Tibial nerve (tissue), 4 donors: ENCODE data around the gene FAP. TPM values are rescaled to one million over a fixed set of nuclear protein-coding genes. Genes with fewer than 3 reads are reported as not detected.

ENCODE experiments used
- DNase-seq, 2 donors: peaks; one replicate each; pipeline ENCODE4 v3.0.0-alpha.2; 2019; ENCODE audit warnings: low spot score in 2 of 2
- H3K27ac ChIP-seq, 4 donors: fragments of 200-600 bp; sonication (generic) in 3 of 4; one replicate each; pipeline ENCODE4 v1.5.1; 2017 to 2019; ENCODE audit warnings: mild to moderate bottlenecking in 1 of 4
- H3K27me3 ChIP-seq, 2 donors: fragments of 200-600 bp; sonication (generic) in 1 of 2; one replicate each; pipeline versions ENCODE4 v1.5.1 to v1.6.0; 2017 to 2019
- H3K36me3 ChIP-seq, 3 donors: fragments of 200-600 bp; sonication (generic); one replicate each; pipeline ENCODE4 v1.5.1; 2018 to 2019
- H3K4me1 ChIP-seq, 4 donors: fragments of 200-600 bp; sonication (generic) in 3 of 4; one replicate each; pipeline ENCODE4 v1.5.1; 2017 to 2019
- H3K4me3 ChIP-seq, 4 donors: fragments of 200-600 bp; sonication (generic) in 3 of 4; one replicate each; pipeline ENCODE4 v1.5.1; 2017 to 2019; ENCODE audit warnings: mild to moderate bottlenecking in 1 of 4, moderate library complexity in 1 of 4
- H3K9me3 ChIP-seq, 4 donors: fragments of 200-600 bp; sonication (generic) in 3 of 4; one replicate each; pipeline ENCODE4 v1.5.1; 2017 to 2019
- CTCF ChIP-seq, 5 experiments: fragments of 200-600 bp in 3 of 5; fragments of 450-650 bp in 2 of 5; sonication (generic) in 3 of 5; IDR thresholded peaks; one replicate each; pipeline ENCODE4 v1.5.1; 2016 to 2019; ENCODE audit warnings: antibody characterized with exemption in 5 of 5, mild to moderate bottlenecking in 3 of 5, moderate library complexity in 2 of 5
- EP300 ChIP-seq, 2 donors: sonication (generic); formaldehyde crosslinking; IDR thresholded peaks; one replicate each; pipeline ENCODE4 v1.6.1; 2017; ENCODE audit warnings: antibody characterized with exemption in 2 of 2, mild to moderate bottlenecking in 1 of 2
- POLR2A ChIP-seq, 2 donors: fragments of 450-650 bp; IDR thresholded peaks; one replicate each; pipeline ENCODE4 v1.6.1; 2017; ENCODE audit warnings: antibody characterized with exemption in 2 of 2, mild to moderate bottlenecking in 2 of 2, moderate library complexity in 2 of 2
- WGBS, 2 donors: methylation state at CpG; one replicate each; pipeline ENCODE4 v1.1.5; 2018; 5-methylcytosine and 5-hydroxymethylcytosine counted together
- total RNA-seq, 4 donors: library from RNA; depleted of rRNA; stranded (reverse); fragments of >200 nt; gene quantifications; one replicate each; pipeline ENCODE4 v1.1.0, GENCODE V29; 2016

FAP gene
- total RNA-seq, 4 donors from 2014 or later = 2.0 to 12.0 (median 5.6) TPM

- TF ChIP-seq CTCF (IDR thresholded peaks at IDR 0.05) = no peak
- TF ChIP-seq POLR2A (IDR thresholded peaks at IDR 0.05) = no peak
- no peak for TF ChIP-seq EP300 (IDR thresholded peaks at IDR 0.05)
- H3K36me3 ChIP-seq = no peaks in the 10 kb centered on the region
- no peaks in the 10 kb centered on the region for H3K27me3 ChIP-seq
Observed at GRCh38 chr2:162234620-162235462, 8.4 kb downstream of the FAP start.

GRCh38 chr2:162233197-162233596 is 10.0 kb downstream of the FAP start:
- peak in 1 of 2 donors; percentile 23 for DNase-seq
- no peaks in the 10 kb centered on the region for H3K27me3 ChIP-seq
- peaks cover 0 to 9% (median 0%) of the 10 kb centered on the region in 4 donors for H3K4me1 ChIP-seq
- TF ChIP-seq CTCF (IDR thresholded peaks at IDR 0.05) (no peak), EP300 (IDR thresholded peaks at IDR 0.05) (peak in 1 of 2 donors; percentile 27)
- no peaks in the 10 kb centered on the region for H3K36me3 ChIP-seq
- WGBS, 2 donors = 21 to 27% methylated on average over 1 of the region's 1 CpG
- H3K9me3 ChIP-seq = peaks cover 0 to 12% (median 0%) of the 10 kb centered on the region in 4 donors
- no peak overlapping the region for H3K27ac ChIP-seq
- H3K4me3 ChIP-seq = no peak overlapping the region

More at GRCh38 chr2:162234620-162235462, 8.4 kb downstream of the FAP start:
- H3K9me3 ChIP-seq = peaks cover 0 to 12% (median 0%) of the 10 kb centered on the region in 4 donors
- WGBS, 2 donors = 98% methylated on average over 29 to 33 of the region's 38 CpGs
- DNase-seq = no peak
- H3K4me3 ChIP-seq = no peak overlapping the region
- no peak overlapping the region for H3K27ac ChIP-seq
- H3K4me1 ChIP-seq = peaks cover 0 to 9% (median 0%) of the 10 kb centered on the region in 4 donors

GRCh38 chr2:162232671-162233070 is 10.6 kb downstream of the FAP start:
- H3K4me3 ChIP-seq = no peak overlapping the region
- 27 to 37% methylated on average over 2 of the region's 2 CpGs for WGBS, 2 donors
- no peaks in the 10 kb centered on the region for H3K36me3 ChIP-seq
- H3K9me3 ChIP-seq = peaks cover 0 to 12% (median 0%) of the 10 kb centered on the region in 4 donors
- TF ChIP-seq EP300 (IDR thresholded peaks at IDR 0.05) (no peak), POLR2A (IDR thresholded peaks at IDR 0.05) (no peak), CTCF (IDR thresholded peaks at IDR 0.05) (no peak)
- no peak overlapping the region for H3K27ac ChIP-seq
- DNase-seq = no peak
- H3K27me3 ChIP-seq = no peaks in the 10 kb centered on the region
- peaks cover 0 to 9% (median 0%) of the 10 kb centered on the region in 4 donors for H3K4me1 ChIP-seq

GRCh38 chr2:162232027-162232426 is 11.2 kb downstream of the FAP start:
- H3K27me3 ChIP-seq = no peaks in the 10 kb centered on the region
- H3K4me1 ChIP-seq = peaks cover 0 to 9% (median 0%) of the 10 kb centered on the region in 4 donors
- no peak overlapping the region for H3K4me3 ChIP-seq
- peaks cover 0 to 12% (median 0%) of the 10 kb centered on the region in 4 donors for H3K9me3 ChIP-seq
- H3K36me3 ChIP-seq = no peaks in the 10 kb centered on the region
- 80 to 82% methylated on average over 2 of the region's 2 CpGs for WGBS, 2 donors
- no peak for DNase-seq
- H3K27ac ChIP-seq = no peak overlapping the region
- TF ChIP-seq POLR2A (IDR thresholded peaks at IDR 0.05) (no peak), EP300 (IDR thresholded peaks at IDR 0.05) (no peak), CTCF (IDR thresholded peaks at IDR 0.05) (no peak)

- no peak for DNase-seq
- Histone ChIP-seq H3K36me3 (no peaks in the 10 kb centered on the region), H3K4me3 (no peak overlapping the region), H3K27ac (no peak overlapping the region), H3K27me3 (no peaks in the 10 kb centered on the region), H3K9me3 (peaks cover 0 to 12% (median 0%) of the 10 kb centered on the region in 4 donors), H3K4me1 (peaks cover 0 to 9% (median 0%) of the 10 kb centered on the region in 4 donors)
- TF ChIP-seq POLR2A (IDR thresholded peaks at IDR 0.05) (no peak), EP300 (IDR thresholded peaks at IDR 0.05) (no peak), CTCF (IDR thresholded peaks at IDR 0.05) (no peak)
- 93% methylated on average over 1 of the region's 1 CpG for WGBS, 2 donors
Observed at GRCh38 chr2:162230761-162231160, 12.5 kb downstream of the FAP start.
